IMR-90 (cell line): ENCODE data around the gene ARHGEF37. TPM values are rescaled to one million over a fixed set of nuclear protein-coding genes. Genes with fewer than 3 reads are reported as not detected.

Experiments used
- ATAC-seq: fragments of 200-7000 bp; cut with Tn5 transposase; 2 replicates; pipeline ENCODE4 v1.9.1; 2020; ENCODE audit warnings: low read depth, mild to moderate bottlenecking, moderate library complexity
- BruUV-seq: library from RNA; stranded (reverse); fragments of 400-500 nt; replicated peaks from 2 replicates; lab custom pipeline; 2021; lab: Mats Ljungman, UMichigan
- CTCF ChIA-PET: fragments of 300-600 bp; formaldehyde crosslinking; extraction: SDS; loops from one replicate; lab custom pipeline; 2021; ENCODE audit warnings: antibody characterized with exemption; lab: Yijun Ruan, JAX
- POLR2A ChIA-PET: fragments of 300-600 bp; sonication (Branson Sonifier 250); formaldehyde crosslinking; loops from one replicate; lab custom pipeline; 2022; ENCODE audit warnings: antibody characterized with exemption; ENCODE audit not compliant: unreplicated experiment; lab: Charles Lee
- DNase-seq: peaks from one replicate; pipeline ENCODE4 v3.0.0; 2013
- H2AFZ ChIP-seq: replicated peaks from 2 replicates; pipeline ENCODE3; 2013; ENCODE audit warnings: low read length, mild to moderate bottlenecking; ENCODE audit not compliant: poor library complexity
- H2AK5ac ChIP-seq: 2 replicates; pipeline ENCODE4 v1.6.1; 2013; ENCODE audit warnings: low read depth, low read length, inconsistent platforms
- H2AK9ac ChIP-seq: replicated peaks from 2 replicates; pipeline ENCODE3; 2013; ENCODE audit warnings: mild to moderate bottlenecking, low read depth, low read length, moderate library complexity; ENCODE audit not compliant: poor library complexity
- H2BK120ac ChIP-seq: 2 replicates; pipeline ENCODE4 v1.6.1; 2013; ENCODE audit warnings: low read depth, low read length, inconsistent platforms
- H2BK15ac ChIP-seq: 3 replicates; pipeline ENCODE4 v1.6.1; 2013; ENCODE audit warnings: low read depth, low read length, inconsistent platforms
- H2BK20ac ChIP-seq: 2 replicates; pipeline ENCODE4 v1.6.1; 2013; ENCODE audit warnings: low read depth, mild to moderate bottlenecking, inconsistent platforms, low read length, moderate library complexity
- H2BK5ac ChIP-seq: 2 replicates; pipeline ENCODE4 v1.6.1; 2013; ENCODE audit warnings: mild to moderate bottlenecking, low read depth, low read length, inconsistent platforms; ENCODE audit not compliant: poor library complexity, severe bottlenecking
- H3K14ac ChIP-seq: replicated peaks from 2 replicates; pipeline ENCODE4 v1.6.1; 2013; ENCODE audit warnings: low read depth, low read length, inconsistent platforms
- H3K18ac ChIP-seq: 2 replicates; pipeline ENCODE4 v1.6.1; 2013; ENCODE audit warnings: low read depth, low read length, control low read depth
- H3K23ac ChIP-seq: 2 replicates; pipeline ENCODE4 v1.6.1; 2013; ENCODE audit warnings: low read depth, low read length, inconsistent platforms
- H3K27ac ChIP-seq: 2 replicates; pipeline ENCODE4 v1.5.1; 2013; ENCODE audit warnings: mild to moderate bottlenecking, control low read depth, low read length; ENCODE audit not compliant: insufficient read depth
- H3K27me3 ChIP-seq: 2 replicates; pipeline ENCODE4 v1.6.1; 2013; ENCODE audit warnings: low read length; ENCODE audit not compliant: control insufficient read depth, insufficient read depth
- H3K36me3 ChIP-seq: 2 replicates; pipeline ENCODE4 v1.6.1; 2013; ENCODE audit warnings: low read length, mixed read lengths; ENCODE audit not compliant: control insufficient read depth, insufficient read depth
- H3K4ac ChIP-seq: 2 replicates; pipeline ENCODE4 v1.6.1; 2013; ENCODE audit warnings: low read depth, low read length, inconsistent platforms
- H3K4me1 ChIP-seq: 2 replicates; pipeline ENCODE4 v1.6.1; 2013; ENCODE audit warnings: low read length, mixed read lengths; ENCODE audit not compliant: control insufficient read depth, insufficient read depth
- H3K4me2 ChIP-seq: 2 replicates; pipeline ENCODE4 v1.6.1; 2013; ENCODE audit warnings: low read depth, mild to moderate bottlenecking, control low read depth, low read length, moderate library complexity
- H3K4me3 ChIP-seq: 2 replicates; pipeline ENCODE4 v1.5.1; 2013; ENCODE audit warnings: low read depth, mild to moderate bottlenecking, control low read depth, low read length, moderate library complexity; ENCODE audit not compliant: insufficient read depth
- H3K56ac ChIP-seq: 2 replicates; pipeline ENCODE4 v1.6.1; 2013; ENCODE audit warnings: low read length, inconsistent platforms; ENCODE audit not compliant: insufficient read depth; ENCODE audit errors: extremely low read depth
- H3K79me1 ChIP-seq, 2 experiments: 2 replicates each; pipeline ENCODE4 v1.6.1; 2013; ENCODE audit warnings: low read length in 2 of 2, inconsistent platforms in 1 of 2, low read depth in 1 of 2
- H3K9ac ChIP-seq: 2 replicates; pipeline ENCODE4 v1.6.1; 2013; ENCODE audit warnings: low read depth, low read length, control low read depth
- H3K9me1 ChIP-seq: 2 replicates; pipeline ENCODE4 v1.6.1; 2013; ENCODE audit warnings: low read length, inconsistent platforms; ENCODE audit not compliant: insufficient read depth
- H3K9me3 ChIP-seq: 2 replicates; pipeline ENCODE4 v1.6.1; 2013; ENCODE audit warnings: low read length; ENCODE audit not compliant: control insufficient read depth, insufficient read depth
- H4K20me1 ChIP-seq: 2 replicates; pipeline ENCODE4 v1.6.1; 2013; ENCODE audit warnings: low read length, inconsistent platforms; ENCODE audit not compliant: insufficient read depth
- H4K5ac ChIP-seq: 2 replicates; pipeline ENCODE4 v1.6.1; 2013; ENCODE audit warnings: mild to moderate bottlenecking, low read depth, low read length, control low read depth
- H4K8ac ChIP-seq, 2 experiments: 2 replicates each; pipeline ENCODE4 v1.6.1; 2013; ENCODE audit warnings: low read depth in 2 of 2, low read length in 2 of 2, control low read depth in 1 of 2, inconsistent platforms in 1 of 2
- H4K91ac ChIP-seq: 2 replicates; pipeline ENCODE4 v1.6.1; 2013; ENCODE audit warnings: low read depth, low read length, inconsistent platforms; ENCODE audit not compliant: insufficient read depth
- CEBPB ChIP-seq: IDR thresholded peaks from 2 replicates; pipeline ENCODE4 v1.6.1; 2012; ENCODE audit warnings: low read depth, low read length, improper control_type of control experiment
- CHD1 ChIP-seq: IDR thresholded peaks from 2 replicates; pipeline ENCODE4 v1.6.1; 2012; ENCODE audit warnings: low read depth, low read length, improper control_type of control experiment
- NFE2L2 ChIP-seq: fragments of 150-350 bp; IDR thresholded peaks from 2 replicates; pipeline ENCODE4 v1.6.1; 2016; ENCODE audit warnings: low read depth, mild to moderate bottlenecking, low read length
- POLR2A ChIP-seq: IDR thresholded peaks from 2 replicates; pipeline ENCODE4 v1.6.1; 2012; ENCODE audit warnings: mild to moderate bottlenecking, low read depth, low read length
- WGBS, 2 experiments: methylation state at CpG; one replicate each; pipeline versions ENCODE4 v1.1.5 to v1.1.7; 2013; ENCODE audit warnings: missing lambda C conversion rate in 2 of 2; ENCODE audit not compliant: insufficient read length in 1 of 2; ENCODE audit errors: extremely low coverage in 2 of 2; 5-methylcytosine and 5-hydroxymethylcytosine counted together
- dilution Hi-C: fragments of 300-500 bp; cut with HindIII; formaldehyde crosslinking; loops from one replicate; pipeline ENCODE4 v1.14.3; 2018; ENCODE audit warnings: low sequenced_read_pairs; ENCODE audit not compliant: unreplicated experiment
- in situ Hi-C: fragments of 300-500 bp; cut with MboI; formaldehyde crosslinking; loops from 3 replicates; pipeline ENCODE4 v1.14.3; 2019; ENCODE audit warnings: low sequenced_read_pairs, inconsistent platforms, mixed read lengths
- intact Hi-C: fragments of 100-400 bp; cut with micrococcal nuclease; formaldehyde crosslinking; loops from 2 replicates; pipeline ENCODE4 v1.10.0; 2022
- polyA plus RNA-seq, 3 experiments: library from polyadenylated mRNA; depleted of rRNA; stranded (reverse); fragments of >200 nt; gene quantifications; 2 replicates each; pipeline ENCODE4 v1.2.3, GENCODE V29; 2012; ENCODE audit warnings: low replicate concordance in 1 of 3
- total RNA-seq: library from RNA; depleted of rRNA; stranded (reverse); fragments of >200 nt; gene quantifications from 2 replicates; pipeline ENCODE4 v1.2.3, GENCODE V29; 2012
- TF ChIP-seq, protein P1 (sequence below): conservative IDR thresholded peaks from 2 replicates; pipeline ENCODE4 v1.5.1; 2012; ENCODE audit warnings: mild to moderate bottlenecking, low read depth, low read length, improper control_type of control experiment

ARHGEF37 gene
- total and polyA plus RNA-seq, 2 of the 4 experiments (the other 2 are of a cell fraction), result 0.39 to 0.54 TPM

DNA sequence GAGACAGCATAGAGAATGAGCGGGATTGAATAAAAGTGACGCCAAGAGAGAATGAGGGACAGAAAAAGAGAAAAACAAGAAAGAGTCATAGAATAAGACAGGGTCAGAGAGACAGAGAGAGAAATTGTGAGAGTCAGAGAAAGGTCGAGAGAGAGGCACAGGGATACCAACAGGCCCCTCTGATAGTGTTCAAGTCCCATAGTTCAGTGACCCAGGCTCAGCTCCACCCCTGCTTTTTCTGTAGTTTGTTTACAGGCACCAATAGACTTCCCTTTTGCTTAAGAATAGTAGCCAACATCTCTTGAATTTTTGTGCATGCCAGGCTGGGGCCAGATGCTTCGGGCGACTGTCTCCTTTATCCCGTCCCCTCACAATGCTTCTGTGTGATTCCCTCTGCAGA lies 62.5 kb downstream of the ARHGEF37 start:
- no peaks in the 10 kb centered on the region for H3K4me1 ChIP-seq
- H4K8ac ChIP-seq, result no peak overlapping the region
- no peaks in the 10 kb centered on the region for H3K36me3 ChIP-seq
- POLR2A ChIA-PET, result no interaction called here
- no peak overlapping the region for H3K56ac ChIP-seq
- no peak overlapping the region for H2BK20ac ChIP-seq
- no peak overlapping the region for H2BK120ac ChIP-seq
- CTCF ChIA-PET, result interaction anchor here (1.6 to 2.0 kb wide), 3 partner anchors 23 to 209 kb away, joined by 3 to 4 read pairs (median 4); no protein-coding TSS in a partner anchor
- in situ Hi-C loops, result loop anchor here (25.0 kb wide), 2 partner anchors 569 to 794 kb away; partner anchors contain the start of gene RPS14
- no peak overlapping the region for H2AK5ac ChIP-seq
- H2AFZ ChIP-seq, result no peak overlapping the region
- no peak overlapping the region for H2BK5ac ChIP-seq
- no peak for ATAC-seq
- H3K9me3 ChIP-seq, result no peaks in the 10 kb centered on the region
- TF ChIP-seq NFE2L2 (no peak), POLR2A (no peak), CEBPB (no peak), CHD1 (no peak)
- TF ChIP-seq, protein P1, sequence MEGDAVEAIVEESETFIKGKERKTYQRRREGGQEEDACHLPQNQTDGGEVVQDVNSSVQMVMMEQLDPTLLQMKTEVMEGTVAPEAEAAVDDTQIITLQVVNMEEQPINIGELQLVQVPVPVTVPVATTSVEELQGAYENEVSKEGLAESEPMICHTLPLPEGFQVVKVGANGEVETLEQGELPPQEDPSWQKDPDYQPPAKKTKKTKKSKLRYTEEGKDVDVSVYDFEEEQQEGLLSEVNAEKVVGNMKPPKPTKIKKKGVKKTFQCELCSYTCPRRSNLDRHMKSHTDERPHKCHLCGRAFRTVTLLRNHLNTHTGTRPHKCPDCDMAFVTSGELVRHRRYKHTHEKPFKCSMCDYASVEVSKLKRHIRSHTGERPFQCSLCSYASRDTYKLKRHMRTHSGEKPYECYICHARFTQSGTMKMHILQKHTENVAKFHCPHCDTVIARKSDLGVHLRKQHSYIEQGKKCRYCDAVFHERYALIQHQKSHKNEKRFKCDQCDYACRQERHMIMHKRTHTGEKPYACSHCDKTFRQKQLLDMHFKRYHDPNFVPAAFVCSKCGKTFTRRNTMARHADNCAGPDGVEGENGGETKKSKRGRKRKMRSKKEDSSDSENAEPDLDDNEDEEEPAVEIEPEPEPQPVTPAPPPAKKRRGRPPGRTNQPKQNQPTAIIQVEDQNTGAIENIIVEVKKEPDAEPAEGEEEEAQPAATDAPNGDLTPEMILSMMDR, result no peak
- dilution Hi-C loops, result no loop called here
- no peaks in the 10 kb centered on the region for H4K20me1 ChIP-seq
- no peaks in the 10 kb centered on the region for H3K79me1 ChIP-seq
- H3K4me2 ChIP-seq, result no peak overlapping the region
- H3K9me1 ChIP-seq, result no peaks in the 10 kb centered on the region
- no peak overlapping the region for H3K9ac ChIP-seq
- H2BK15ac ChIP-seq, result no peak overlapping the region
- H2AK9ac ChIP-seq, result no peak overlapping the region
- WGBS, 2 experiments, result 92% methylated on average over 5 of the region's 6 CpGs; no CpG with 5 or more reads in 1 of the 2 experiments
- no peak overlapping the region for H4K91ac ChIP-seq
- no TSS peak for BruUV-seq
- no peak for DNase-seq
- H3K14ac ChIP-seq, result no peak overlapping the region
- peaks cover 42% of the 10 kb centered on the region for H3K27me3 ChIP-seq
- H3K4ac ChIP-seq, result no peak overlapping the region
- intact Hi-C loops, result no loop called here
- H3K23ac ChIP-seq, result no peak overlapping the region
- H3K18ac ChIP-seq, result no peak overlapping the region
- H3K27ac ChIP-seq, result no peak overlapping the region
- H3K4me3 ChIP-seq, result no peak overlapping the region
- no peak overlapping the region for H4K5ac ChIP-seq
